Activated effector memory CD4-positive, alpha-beta T cell treated with Interleukin-2 at 50 U/mL for 16 hours (primary cell): Measurements from ENCODE around the gene SDK2.

ENCODE experiments used
- DNase-seq: peaks from one replicate; pipeline ENCODE4 v3.0.0-alpha.2; 2020

Gene SDK2

GRCh38 chr17:73356561-73357170, 287.6 kb downstream of the SDK2 start:
- DNase-seq: no peak

DNA sequence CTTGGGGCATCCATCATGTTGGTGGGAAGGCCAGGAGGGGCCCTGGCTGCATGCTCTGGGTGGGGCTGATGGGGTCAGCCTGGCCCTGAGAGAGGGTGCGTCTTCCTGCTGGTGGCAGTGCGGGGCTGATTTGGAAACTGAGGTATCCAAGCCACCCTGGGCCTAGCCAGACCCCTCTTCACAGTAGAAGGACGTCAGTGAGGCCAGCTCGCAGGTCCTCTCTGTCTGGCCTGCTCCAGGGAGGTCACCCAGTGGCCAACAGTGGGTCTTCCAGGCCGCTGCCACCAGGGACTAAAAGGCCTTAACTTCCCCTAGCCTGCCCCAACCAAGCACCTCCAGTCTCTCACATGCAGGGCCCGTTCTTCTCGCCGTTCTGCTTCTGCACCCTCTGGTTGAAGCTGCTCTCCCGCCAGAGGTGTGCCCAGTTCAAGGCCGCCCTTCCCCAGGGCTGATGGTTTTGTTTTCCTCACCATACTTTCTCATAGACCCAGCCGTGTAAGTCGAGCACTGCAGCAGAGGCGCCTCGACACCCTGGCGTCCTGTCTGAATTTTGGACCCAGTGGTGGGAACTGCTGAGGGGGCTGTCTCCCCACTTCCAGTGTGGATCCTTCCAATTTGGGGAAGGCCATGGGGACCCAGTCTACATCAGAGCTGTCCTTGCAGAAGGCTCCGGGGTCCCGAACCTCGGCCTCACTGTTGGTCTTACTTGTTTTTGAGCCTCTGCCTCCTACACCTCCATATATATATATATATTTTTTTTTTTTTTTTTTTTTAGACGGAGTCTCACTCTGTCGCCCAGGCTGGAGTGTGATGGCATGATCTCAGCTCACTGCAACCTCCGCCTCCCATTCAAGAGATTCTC, 289.6 kb downstream of the SDK2 start:
- DNase-seq: no peak

DNA sequence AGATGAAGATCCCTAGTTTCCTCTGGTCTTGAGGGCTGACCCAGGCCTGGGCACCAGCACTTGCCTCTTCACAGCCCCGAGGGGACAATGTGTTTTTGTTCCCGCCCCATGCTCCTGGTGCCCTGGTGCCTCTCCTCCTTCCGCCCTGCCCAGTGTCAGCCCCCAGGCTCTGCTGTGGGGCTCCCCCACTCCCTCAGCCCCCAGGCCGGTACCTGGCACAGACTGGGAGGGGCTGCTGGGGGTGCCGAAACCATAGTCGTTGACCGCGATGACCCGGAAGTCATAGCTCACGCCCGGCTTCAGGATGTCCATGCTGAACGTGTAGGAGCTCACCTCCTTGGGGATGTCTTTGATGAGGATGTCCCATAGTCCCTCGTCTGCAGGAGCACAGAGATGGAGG, 292.0 kb downstream of the SDK2 start:
- no peak for DNase-seq

DNA sequence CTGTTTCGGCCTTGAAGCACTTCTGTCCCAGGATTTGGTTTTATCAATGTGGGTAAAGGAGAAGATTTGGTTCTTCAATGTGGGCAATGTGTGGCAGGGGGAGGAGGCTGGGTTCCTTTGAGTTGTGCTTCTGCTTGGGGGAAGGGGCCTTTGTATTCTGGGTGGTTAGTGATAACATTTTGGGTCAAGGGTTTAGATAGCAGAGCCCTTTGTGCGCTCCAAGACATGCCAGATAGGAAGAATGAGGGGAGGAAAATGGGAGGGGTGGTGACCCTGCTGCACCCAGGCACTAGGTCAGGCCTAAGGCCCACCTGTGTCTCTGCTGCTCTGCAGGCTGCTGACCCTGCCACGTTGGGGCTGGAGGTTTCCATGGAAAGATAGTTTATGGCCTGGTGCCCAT, 292.5 kb downstream of the SDK2 start:
- DNase-seq: no peak

DNA sequence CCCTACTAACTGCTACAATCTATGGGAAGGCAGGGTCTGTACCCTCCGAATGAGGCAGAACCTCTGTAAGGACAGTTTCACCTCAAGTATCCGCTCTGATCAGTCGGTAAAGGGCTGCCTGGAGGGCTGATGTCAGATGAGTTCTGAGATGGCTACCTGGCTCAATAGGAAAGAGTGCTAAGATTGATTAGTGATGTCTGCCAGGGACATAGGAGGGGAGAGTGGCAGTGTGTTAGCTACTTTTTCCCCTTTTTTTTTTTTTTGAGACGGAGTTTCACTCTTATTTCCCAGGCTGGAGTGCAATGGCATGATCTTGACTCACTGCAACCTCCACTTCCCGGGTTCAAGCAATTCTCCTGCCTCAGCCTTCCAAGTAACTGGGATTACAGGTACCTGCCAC, 293.4 kb downstream of the SDK2 start:
- no peak for DNase-seq

DNA sequence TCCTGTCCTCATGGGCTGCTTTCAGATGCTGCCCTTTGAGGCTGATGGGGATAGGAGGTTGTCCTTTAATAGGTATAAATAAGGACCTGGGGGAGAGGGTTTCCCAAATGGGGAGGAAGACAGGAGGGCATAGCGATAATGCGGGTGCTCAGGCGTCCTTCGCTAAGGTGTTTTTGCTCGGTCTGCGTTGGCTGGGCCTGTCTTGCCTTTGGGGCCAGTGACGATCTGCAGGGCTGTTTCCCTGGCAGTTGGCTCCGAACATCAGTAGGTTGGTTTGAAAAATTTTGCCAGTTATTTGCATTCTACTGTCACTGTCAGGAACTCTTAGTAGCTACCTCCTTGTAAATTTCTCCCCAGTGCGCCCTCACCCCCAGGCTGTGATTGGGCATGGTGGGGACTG, 294.6 kb downstream of the SDK2 start:
- DNase-seq: no peak

- DNase-seq: no peak
These were observed 295.1 kb downstream of the SDK2 start for GRCh38 chr17:73349138-73349537.

GRCh38 chr17:73348829-73349095, 295.5 kb downstream of the SDK2 start:
- no peak for DNase-seq

- DNase-seq: no peak
These were observed 296.0 kb downstream of the SDK2 start for GRCh38 chr17:73348018-73348828.

DNA sequence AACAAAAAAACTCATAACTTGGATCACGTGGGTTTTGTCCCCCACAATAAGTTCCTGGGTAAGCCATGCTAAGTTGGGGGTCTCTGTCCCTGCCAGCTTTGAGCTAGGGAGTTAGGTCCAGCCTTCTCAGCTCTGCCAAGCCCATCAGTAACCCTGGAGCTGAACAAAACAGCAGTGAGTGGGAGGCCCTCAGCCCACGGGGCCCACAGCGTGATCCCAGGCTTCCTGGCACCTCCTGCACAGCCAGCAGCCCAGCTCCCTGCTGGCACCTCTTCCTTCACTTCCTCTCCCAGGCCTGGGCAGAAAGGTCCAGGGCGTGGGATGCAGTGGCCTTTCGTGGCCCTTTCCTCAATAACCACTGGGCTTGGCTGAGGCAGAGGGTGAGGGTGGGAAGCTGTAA, 296.9 kb downstream of the SDK2 start:
- no peak for DNase-seq

DNA sequence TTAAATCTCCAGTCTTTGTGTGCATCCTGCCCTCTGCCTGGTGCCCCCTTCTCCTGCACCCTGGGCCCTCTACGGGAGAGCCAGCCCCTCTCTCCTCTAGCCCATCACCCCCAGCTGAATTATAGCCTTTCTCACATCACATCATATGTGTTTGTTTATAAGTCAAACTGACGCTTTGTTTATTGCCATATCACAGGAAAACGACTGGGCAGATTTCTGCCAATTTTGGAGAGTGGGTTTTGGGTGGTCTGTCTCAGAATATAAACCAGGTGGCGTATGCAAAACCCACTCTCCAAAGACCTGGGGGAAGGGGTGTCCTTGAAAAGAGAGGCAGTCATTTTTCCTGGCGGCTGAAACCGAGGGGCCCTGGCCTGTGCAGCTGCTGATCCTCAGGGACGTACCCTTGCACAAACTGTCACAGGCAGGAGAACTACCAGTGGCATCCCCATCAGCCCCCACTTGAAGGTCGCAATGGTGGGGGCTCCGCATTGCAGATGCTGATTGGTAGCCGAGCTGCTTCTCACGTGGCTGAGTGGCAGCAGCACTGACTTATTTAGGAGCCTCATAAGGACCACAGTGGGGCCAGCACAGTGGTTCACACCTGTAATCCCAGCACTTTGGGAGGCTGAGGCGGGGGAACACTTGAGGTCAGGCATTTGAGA, 297.6 kb downstream of the SDK2 start:
- DNase-seq: no peak

- no peak for DNase-seq
These were observed 300.3 kb downstream of the SDK2 start for GRCh38 chr17:73343739-73344454.

DNA sequence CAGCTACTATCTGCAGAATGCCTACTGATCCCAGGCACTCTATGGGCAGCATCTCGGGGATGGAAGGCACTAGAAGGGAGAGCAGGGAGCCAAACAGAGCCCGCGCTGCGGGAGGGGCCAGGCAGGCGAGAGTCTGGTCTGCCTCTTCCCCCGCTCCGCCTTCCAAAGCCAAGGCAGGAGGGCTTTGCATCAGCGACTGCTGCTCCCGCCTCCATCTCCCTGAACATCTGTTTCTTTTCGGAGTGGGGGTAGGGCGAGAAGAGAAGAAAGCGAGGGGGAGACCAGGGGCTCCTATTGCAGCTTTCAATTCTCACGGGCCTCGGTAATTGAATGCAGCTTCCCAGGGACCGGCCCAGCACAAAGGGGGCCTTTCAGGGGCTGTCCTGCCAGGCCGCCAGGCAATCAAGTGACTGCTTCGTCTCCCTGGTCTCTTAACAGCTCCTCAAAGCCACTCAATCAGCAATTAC, 301.0 kb downstream of the SDK2 start:
- no peak for DNase-seq

GRCh38 chr17:73342541-73343167, 301.6 kb downstream of the SDK2 start:
- DNase-seq: no peak

DNA sequence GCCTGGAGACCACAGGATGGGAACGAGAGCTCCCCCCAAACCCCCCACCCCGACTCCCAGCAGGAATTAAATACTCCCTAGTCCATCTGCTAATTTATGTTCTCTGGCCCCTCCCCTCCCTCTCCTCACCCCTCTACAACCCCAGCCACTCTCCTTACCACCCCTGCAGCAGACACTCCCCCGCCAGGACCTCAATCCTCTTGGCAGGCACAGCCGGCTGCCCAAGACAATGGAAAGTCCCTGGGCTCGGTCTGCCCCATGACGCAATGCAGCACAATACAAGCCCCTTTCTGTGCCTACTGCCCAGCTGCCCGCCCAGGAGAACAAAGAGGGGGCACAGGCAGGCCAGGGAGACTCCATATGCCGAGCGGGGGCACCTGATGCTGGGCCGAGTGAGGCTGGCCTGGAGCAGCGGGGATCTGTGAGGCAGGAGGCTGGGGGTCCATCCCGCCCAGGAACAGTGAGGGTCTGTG, 302.2 kb downstream of the SDK2 start:
- no peak for DNase-seq

DNA sequence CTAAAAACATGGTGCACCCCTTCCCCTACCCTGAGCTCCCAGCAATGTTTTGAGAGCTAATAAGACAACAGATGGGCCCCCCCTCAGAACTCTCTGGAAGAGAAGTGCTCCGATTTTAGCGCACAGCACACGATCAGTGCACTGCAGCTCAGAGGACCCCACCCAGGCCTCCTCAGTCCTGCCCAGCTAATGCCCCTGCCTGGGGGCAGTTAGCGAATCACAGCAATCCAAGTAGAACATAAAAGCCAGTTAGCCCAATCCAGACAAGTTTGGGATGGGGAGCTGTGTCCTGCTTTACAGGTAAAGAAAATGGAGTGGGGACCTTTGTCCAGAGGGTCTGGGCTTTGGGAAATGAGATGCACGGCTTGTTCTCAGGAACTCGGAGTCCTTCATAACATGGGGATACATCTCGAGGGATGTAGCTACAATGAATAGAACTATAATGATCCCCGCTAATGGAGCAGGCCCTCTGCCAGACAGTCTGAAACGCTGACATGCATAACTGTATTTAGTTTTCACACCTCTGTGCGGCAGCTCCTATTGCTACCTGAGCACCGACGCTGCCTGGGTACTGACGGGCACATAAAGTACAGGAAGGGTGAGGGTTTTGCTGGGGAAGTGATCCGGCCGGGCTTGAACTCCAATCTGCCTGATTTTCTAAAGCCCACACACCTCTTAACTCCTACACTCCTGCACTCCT, 302.7 kb downstream of the SDK2 start:
- DNase-seq: no peak

DNA sequence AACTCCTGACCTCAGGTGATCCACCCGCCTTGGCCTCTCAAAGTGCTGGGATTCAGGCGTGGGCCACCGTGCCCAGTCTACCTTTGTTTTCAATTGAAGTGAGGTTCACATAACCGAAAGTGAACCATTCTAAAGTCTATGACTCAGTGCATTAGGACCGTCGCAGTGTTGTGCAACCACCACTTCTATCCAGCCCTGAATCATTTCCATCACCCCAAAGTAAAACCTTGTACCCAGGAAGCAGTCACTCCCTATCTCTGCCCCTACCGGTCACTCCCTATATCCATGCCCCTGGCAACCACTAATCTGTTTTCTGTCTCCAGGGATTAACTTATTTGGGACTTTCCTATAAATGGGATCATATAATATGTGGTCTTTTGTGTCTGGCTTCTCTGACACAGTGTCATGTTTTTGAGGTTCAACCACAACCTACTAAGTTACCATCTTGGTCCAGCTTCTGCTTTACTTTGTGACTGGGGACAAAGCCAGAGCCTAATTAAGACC, 304.1 kb downstream of the SDK2 start:
- no peak for DNase-seq

GRCh38 chr17:73338566-73339197, 305.6 kb downstream of the SDK2 start:
- DNase-seq: no peak

GRCh38 chr17:73338050-73338521, 306.2 kb downstream of the SDK2 start:
- no peak for DNase-seq

DNA sequence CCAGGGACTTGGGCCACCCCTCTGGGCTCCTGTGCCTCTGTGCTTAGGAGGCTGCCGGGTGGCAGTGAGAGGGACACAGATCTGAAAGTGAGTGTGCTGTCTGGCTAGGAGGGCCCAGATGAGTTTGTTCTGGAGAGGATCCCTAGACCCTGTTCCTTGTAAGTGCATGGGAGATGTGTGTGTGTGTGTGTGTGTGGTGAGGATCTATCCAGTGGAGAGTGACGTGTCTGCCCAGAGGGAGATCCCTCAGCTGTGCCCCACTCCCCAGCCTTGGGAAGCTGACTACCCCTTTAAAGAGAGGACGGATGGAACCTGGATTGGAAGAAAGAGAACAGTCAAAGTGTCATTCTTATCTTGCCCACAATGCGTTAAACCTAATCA, 306.9 kb downstream of the SDK2 start:
- DNase-seq: no peak
